Measurements from ENCODE around the gene RPUSD3. TPM values are rescaled to one million over a fixed set of nuclear protein-coding genes. Genes with fewer than 3 reads are reported as not detected.

Gene RPUSD3
- total RNA-seq, 1 experiment from 2014 or later, result 53.2 TPM

DNA sequence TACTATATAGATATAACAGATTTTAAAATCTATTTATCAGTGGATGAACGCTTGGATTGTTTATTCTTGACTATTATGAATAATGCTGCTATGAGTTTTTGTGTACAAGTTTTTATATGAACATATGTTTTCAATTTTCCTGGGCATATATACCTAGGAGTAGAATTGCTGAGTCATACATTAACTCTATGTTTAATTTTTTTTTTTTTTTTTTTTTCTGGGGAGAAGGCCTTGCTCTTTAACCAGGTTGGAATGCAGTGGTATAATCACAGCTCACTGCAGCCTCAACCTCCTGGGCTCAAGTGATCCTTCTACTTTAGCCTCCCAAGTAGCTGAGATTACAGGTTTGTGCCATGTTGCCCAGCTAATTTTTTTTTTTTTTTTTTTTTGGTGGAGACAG lies 27.2 kb upstream of the RPUSD3 start:
- BruUV-seq (replicated peaks), result no TSS peak
- Histone ChIP-seq H3K4me1 (replicated peaks; ENCODE audit: insufficient read depth) (peaks cover 31% of the 10 kb centered on the region), H2AFZ (no peak overlapping the region), H3K36me3 (ENCODE audit: low read depth) (no peaks in the 10 kb centered on the region), H3K4me2 (peak overlapping the region; percentile 3), H3K9me3 (ENCODE audit: insufficient read depth, low read depth) (no peaks in the 10 kb centered on the region), H3K27me3 (ENCODE audit: insufficient read depth, low read depth) (no peaks in the 10 kb centered on the region), H3K79me2 (ENCODE audit: low read depth) (no peaks in the 10 kb centered on the region), H3K27ac (peak overlapping the region; percentile 69), H3F3A (ENCODE audit: insufficient read depth, low read depth) (peaks cover 18% of the 10 kb centered on the region), H3K4me3 (no peak overlapping the region), H3K9me2 (ENCODE audit: insufficient read depth) (no peaks in the 10 kb centered on the region), H4K20me1 (ENCODE audit: insufficient read depth) (no peaks in the 10 kb centered on the region)
- peak; percentile 22 to 67 for DNase-seq
- ChIA-PET POLR2A (ENCODE audit: unreplicated experiment) (interaction anchor here (0.5 to 0.7 kb wide), 5 partner anchors 27 to 1370 kb away, joined by 3 to 18 read pairs (median 10); partner anchors contain the start of genes LMCD1 and RPUSD3), CTCF (interaction anchor here (0.6 to 1.1 kb wide), 3 partner anchors 46 to 1191 kb away, joined by 3 to 14 read pairs (median 4); partner anchors contain the start of gene IL17RC)
- TF ChIP-seq CTCF (conservative IDR thresholded peaks at IDR 0.05) (no peak), EZH2 (IDR thresholded peaks at IDR 0.05; ENCODE audit: low read depth) (no peak)
- intact Hi-C loops (cut with micrococcal nuclease; ENCODE audit: unreplicated experiment), result no loop called here

- H4K20me1 ChIP-seq (ENCODE audit: insufficient read depth), result no peaks in the 10 kb centered on the region
- no peak overlapping the region for H3K4me3 ChIP-seq
- no peak for DNase-seq
- no TSS peak for BruUV-seq (replicated peaks)
- H3K27ac ChIP-seq, result peak overlapping the region; percentile 69; the same call in 1 of the 2 replicates
- H3K9me3 ChIP-seq (ENCODE audit: insufficient read depth, low read depth), result no peaks in the 10 kb centered on the region
- no peaks in the 10 kb centered on the region for H3K36me3 ChIP-seq (ENCODE audit: low read depth)
- H3K4me1 ChIP-seq (replicated peaks; ENCODE audit: insufficient read depth), result peaks cover 32% of the 10 kb centered on the region
- CTCF ChIA-PET, result no interaction called here
- peaks cover 11% of the 10 kb centered on the region for H3F3A ChIP-seq (ENCODE audit: insufficient read depth, low read depth)
- POLR2A ChIA-PET (ENCODE audit: unreplicated experiment), result no interaction called here
- intact Hi-C loops (cut with micrococcal nuclease; ENCODE audit: unreplicated experiment), result no loop called here
- H3K79me2 ChIP-seq (ENCODE audit: low read depth), result no peaks in the 10 kb centered on the region
- H3K9me2 ChIP-seq (ENCODE audit: insufficient read depth), result no peaks in the 10 kb centered on the region
- H3K4me2 ChIP-seq, result no peak overlapping the region
- TF ChIP-seq CTCF (conservative IDR thresholded peaks at IDR 0.05) (no peak), EZH2 (IDR thresholded peaks at IDR 0.05; ENCODE audit: low read depth) (no peak)
- H2AFZ ChIP-seq, result no peak overlapping the region
- H3K27me3 ChIP-seq (ENCODE audit: insufficient read depth, low read depth), result no peaks in the 10 kb centered on the region
Observed at GRCh38 chr3:9869955-9870354, 26.1 kb upstream of the RPUSD3 start.

- Histone ChIP-seq H2AFZ (no peak overlapping the region), H3K9me2 (ENCODE audit: insufficient read depth) (no peaks in the 10 kb centered on the region), H3K4me1 (replicated peaks; ENCODE audit: insufficient read depth) (peaks cover 47% of the 10 kb centered on the region), H3K36me3 (ENCODE audit: low read depth) (no peaks in the 10 kb centered on the region), H4K20me1 (ENCODE audit: insufficient read depth) (no peaks in the 10 kb centered on the region), H3K79me2 (ENCODE audit: low read depth) (no peaks in the 10 kb centered on the region), H3K9me3 (ENCODE audit: insufficient read depth, low read depth) (no peaks in the 10 kb centered on the region), H3F3A (ENCODE audit: insufficient read depth, low read depth) (peaks cover 17% of the 10 kb centered on the region), H3K4me3 (no peak overlapping the region), H3K4me2 (no peak overlapping the region), H3K27me3 (ENCODE audit: insufficient read depth, low read depth) (no peaks in the 10 kb centered on the region), H3K27ac (no peak overlapping the region)
- BruUV-seq (replicated peaks), result no TSS peak
- DNase-seq, result no peak
- TF ChIP-seq EZH2 (IDR thresholded peaks at IDR 0.05; ENCODE audit: low read depth) (no peak), CTCF (conservative IDR thresholded peaks at IDR 0.05) (no peak)
- intact Hi-C loops (cut with micrococcal nuclease; ENCODE audit: unreplicated experiment), result no loop called here
- ChIA-PET POLR2A (ENCODE audit: unreplicated experiment) (no interaction called here), CTCF (no interaction called here)
Observed at GRCh38 chr3:9867106-9867505, 23.3 kb upstream of the RPUSD3 start.
